AG04450 (cell line): Measurements from ENCODE around the gene PRSS53. TPM values are rescaled to one million over a fixed set of nuclear protein-coding genes. Genes with fewer than 3 reads are reported as not detected.

ENCODE experiments used
- CTCF ChIA-PET: fragments of 300-600, 350-600 bp; formaldehyde crosslinking; extraction: SDS; loops from one replicate; lab custom pipeline; 2022; ENCODE audit warnings: antibody characterized with exemption, inconsistent platforms; lab: Charles Lee
- POLR2A ChIA-PET: fragments of 350-600 bp; formaldehyde crosslinking; extraction: SDS; loops from one replicate; lab custom pipeline; 2021; ENCODE audit warnings: antibody characterized with exemption, inconsistent platforms; lab: Yijun Ruan, JAX
- DNase-seq: peaks from one replicate; pipeline ENCODE4 v3.0.0-alpha.2; 2011; ENCODE audit warnings: low read depth, low spot score
- H3K27ac ChIP-seq: one replicate; pipeline ENCODE4 v1.5.1; 2012; ENCODE audit warnings: low read depth, low read length, control low read depth
- H3K27me3 ChIP-seq: one replicate; pipeline ENCODE4 v1.6.0; 2012; ENCODE audit warnings: low read length; ENCODE audit not compliant: control insufficient read depth, insufficient read depth
- H3K4me3 ChIP-seq: 2 replicates; pipeline ENCODE4 v1.5.1; 2011; ENCODE audit warnings: mild to moderate bottlenecking, low read depth, low read length, control low read depth
- H3K9me3 ChIP-seq: 2 replicates; pipeline ENCODE4 v1.5.1; 2012; ENCODE audit warnings: low read length; ENCODE audit not compliant: control insufficient read depth, insufficient read depth
- polyA plus RNA-seq: library from polyadenylated mRNA; depleted of rRNA; stranded (reverse); fragments of >200 nt; gene quantifications from 2 replicates; pipeline ENCODE4 v1.2.3, GENCODE V29; 2011
- TF ChIP-seq, protein P1 (sequence below): IDR thresholded peaks from 2 replicates; pipeline ENCODE4 v1.5.1; 2011; ENCODE audit warnings: low read depth, low read length, control low read depth, inconsistent platforms

The PRSS53 gene
- polyA plus RNA-seq, 1 experiment = 0.79 TPM

DNA sequence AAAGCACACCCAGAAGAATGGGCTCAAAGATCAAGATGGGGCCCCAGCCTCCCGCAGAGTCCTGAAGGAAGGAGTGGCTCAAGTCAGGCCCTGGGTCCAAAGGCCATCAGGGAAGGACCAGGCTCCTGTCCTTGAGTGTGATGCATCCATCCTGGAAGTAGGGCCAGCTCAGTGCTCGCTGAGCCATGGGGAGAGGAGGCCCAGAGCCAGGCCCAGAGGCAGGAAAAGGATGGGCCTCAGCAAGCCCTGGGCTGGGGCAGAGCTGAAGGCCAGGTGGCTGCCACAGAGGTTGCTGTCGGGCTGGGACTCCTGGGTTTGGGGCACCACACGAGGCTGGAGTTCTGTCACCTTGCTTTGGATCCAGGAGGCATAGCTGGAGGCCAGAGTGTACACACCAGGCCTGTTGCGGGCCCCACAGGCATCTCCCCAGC lies 43.1 kb upstream of the PRSS53 start:
- DNase-seq = no peak
- CTCF ChIA-PET = no interaction called here
- Histone ChIP-seq H3K4me3 (no peak overlapping the region), H3K27ac (no peak overlapping the region), H3K9me3 (no peaks in the 10 kb centered on the region), H3K27me3 (peaks cover 2% of the 10 kb centered on the region)
- POLR2A ChIA-PET = interaction anchor here (1.3 to 1.7 kb wide), 2 partner anchors 10 to 15 kb away, joined by 3 read pairs; partner anchors contain the start of gene KAT8
- TF ChIP-seq, protein P1, sequence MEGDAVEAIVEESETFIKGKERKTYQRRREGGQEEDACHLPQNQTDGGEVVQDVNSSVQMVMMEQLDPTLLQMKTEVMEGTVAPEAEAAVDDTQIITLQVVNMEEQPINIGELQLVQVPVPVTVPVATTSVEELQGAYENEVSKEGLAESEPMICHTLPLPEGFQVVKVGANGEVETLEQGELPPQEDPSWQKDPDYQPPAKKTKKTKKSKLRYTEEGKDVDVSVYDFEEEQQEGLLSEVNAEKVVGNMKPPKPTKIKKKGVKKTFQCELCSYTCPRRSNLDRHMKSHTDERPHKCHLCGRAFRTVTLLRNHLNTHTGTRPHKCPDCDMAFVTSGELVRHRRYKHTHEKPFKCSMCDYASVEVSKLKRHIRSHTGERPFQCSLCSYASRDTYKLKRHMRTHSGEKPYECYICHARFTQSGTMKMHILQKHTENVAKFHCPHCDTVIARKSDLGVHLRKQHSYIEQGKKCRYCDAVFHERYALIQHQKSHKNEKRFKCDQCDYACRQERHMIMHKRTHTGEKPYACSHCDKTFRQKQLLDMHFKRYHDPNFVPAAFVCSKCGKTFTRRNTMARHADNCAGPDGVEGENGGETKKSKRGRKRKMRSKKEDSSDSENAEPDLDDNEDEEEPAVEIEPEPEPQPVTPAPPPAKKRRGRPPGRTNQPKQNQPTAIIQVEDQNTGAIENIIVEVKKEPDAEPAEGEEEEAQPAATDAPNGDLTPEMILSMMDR = no peak

DNA sequence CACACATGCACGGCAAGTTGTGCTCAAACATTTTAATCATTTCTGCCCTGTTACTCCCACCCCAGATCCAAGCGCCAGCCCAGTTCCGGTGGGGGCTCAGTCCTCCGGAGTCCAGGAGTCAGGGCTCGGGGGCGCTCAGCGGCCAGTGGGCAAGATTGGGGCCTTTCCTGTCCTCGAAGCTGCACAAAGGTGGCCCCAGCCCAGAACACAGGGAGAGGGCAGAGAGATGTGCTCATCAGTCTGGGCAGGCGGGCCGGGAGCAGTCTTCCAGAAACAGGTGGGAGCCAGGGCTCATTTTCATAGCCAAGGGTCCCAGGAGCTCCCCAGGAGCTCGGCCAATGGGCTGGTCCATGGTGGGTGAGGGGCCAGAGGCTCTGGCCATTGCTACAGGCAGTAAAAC lies 42.7 kb upstream of the PRSS53 start:
- ChIA-PET POLR2A (interaction anchor here (1.3 to 1.7 kb wide), 2 partner anchors 11 to 14 kb away, joined by 3 read pairs; partner anchors contain the start of gene KAT8), CTCF (no interaction called here)
- Histone ChIP-seq H3K4me3 (no peak overlapping the region), H3K9me3 (no peaks in the 10 kb centered on the region), H3K27me3 (peaks cover 2% of the 10 kb centered on the region), H3K27ac (no peak overlapping the region)
- TF ChIP-seq, protein P1 = no peak
- no peak for DNase-seq

DNA sequence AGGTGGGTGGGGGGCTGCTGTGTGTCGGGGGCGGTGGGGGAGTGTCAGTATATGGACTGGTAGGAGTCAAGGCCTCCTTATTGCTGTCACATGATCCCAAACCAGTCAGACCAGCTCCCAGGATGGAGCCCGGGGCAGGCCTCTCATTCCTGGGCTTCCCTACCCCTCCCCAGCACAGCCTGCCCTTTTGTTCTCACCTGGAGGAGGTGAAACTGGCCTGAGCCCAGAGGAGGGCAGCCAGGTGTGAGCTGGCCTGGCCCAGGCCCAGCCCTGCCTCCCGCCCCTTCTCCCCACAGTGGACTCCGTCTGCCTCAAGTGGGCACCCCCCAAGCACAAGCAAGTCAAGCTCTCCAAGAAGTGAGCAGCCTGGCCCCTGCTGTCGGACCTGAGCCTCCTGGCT lies 42.2 kb upstream of the PRSS53 start:
- Histone ChIP-seq H3K27me3 (peaks cover 2% of the 10 kb centered on the region), H3K27ac (no peak overlapping the region), H3K9me3 (no peaks in the 10 kb centered on the region), H3K4me3 (no peak overlapping the region)
- TF ChIP-seq, protein P1 = no peak
- no peak for DNase-seq
- CTCF ChIA-PET = interaction anchor here (1.3 kb wide), 1 partner anchor 12 kb away, joined by 4 read pairs; no protein-coding TSS in a partner anchor
- POLR2A ChIA-PET = no interaction called here

DNA sequence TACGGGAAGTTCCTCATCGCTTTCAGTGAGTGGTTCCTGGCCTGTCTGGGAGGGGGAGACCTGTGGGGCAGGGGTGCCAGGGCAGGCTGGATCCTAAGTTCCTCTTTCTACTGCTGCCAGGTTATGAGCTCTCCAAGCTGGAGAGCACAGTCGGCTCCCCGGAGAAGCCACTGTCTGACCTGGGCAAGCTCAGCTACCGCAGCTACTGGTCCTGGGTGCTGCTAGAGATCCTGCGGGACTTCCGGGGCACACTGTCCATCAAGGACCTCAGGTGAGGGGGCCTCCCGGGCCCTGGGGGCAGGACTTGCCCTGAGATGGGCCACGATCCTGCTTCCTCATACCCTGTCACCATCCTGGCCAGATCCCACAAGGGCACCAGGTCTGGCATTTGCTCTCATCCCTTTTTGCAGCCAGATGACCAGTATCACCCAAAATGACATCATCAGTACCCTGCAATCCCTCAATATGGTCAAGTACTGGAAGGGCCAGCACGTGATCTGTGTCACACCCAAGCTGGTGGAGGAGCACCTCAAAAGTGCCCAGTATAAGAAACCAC lies 41.7 kb upstream of the PRSS53 start:
- no peak for DNase-seq
- TF ChIP-seq, protein P1 = no peak
- POLR2A ChIA-PET = no interaction called here
- H3K9me3 ChIP-seq = no peaks in the 10 kb centered on the region
- H3K27ac ChIP-seq = no peak overlapping the region
- no peak overlapping the region for H3K4me3 ChIP-seq
- peaks cover 2% of the 10 kb centered on the region for H3K27me3 ChIP-seq
- CTCF ChIA-PET = interaction anchor here (1.3 kb wide), 1 partner anchor 12 kb away, joined by 4 read pairs; no protein-coding TSS in a partner anchor

DNA sequence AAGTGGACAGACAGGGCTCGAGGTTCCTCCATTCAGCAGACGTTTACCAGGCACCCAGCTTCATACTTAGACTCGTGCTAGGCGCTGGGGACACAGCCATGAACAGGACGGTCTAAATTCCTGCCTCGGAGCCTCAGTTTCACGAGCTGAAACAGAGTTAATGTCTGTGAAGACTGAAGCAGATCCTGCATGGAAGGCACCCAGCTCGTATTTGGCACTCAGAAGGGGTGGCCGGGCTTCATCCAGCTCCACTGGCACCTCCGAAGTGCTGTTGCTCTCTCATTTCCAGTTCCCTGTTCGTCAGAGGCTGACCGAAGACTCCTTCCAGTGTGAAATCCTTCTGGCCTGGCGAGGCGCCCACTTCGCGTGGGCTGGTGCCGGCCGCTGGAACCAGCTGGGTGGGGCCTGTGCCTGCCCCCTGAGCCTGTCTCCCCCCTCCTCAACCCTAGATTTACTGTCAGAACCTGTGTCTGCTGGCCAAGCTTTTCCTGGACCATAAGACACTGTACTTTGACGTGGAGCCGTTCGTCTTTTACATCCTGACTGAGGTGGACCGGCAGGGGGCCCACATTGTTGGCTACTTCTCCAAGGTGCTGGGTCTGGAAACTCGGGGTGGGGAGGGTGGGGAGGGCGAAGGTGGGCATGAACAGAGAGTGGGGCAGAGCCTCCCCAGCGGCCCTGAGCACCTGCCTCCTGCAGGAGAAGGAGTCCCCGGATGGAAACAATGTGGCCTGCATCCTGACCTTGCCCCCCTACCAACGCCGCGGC lies 41.0 kb upstream of the PRSS53 start:
- POLR2A ChIA-PET = interaction anchor here (0.7 kb wide), 1 partner anchor 13 kb away, joined by 3 read pairs; no protein-coding TSS in a partner anchor
- TF ChIP-seq, protein P1 = no peak
- Histone ChIP-seq H3K27ac (no peak overlapping the region), H3K27me3 (peaks cover under 1% of the 10 kb centered on the region), H3K4me3 (no peak overlapping the region), H3K9me3 (no peaks in the 10 kb centered on the region)
- CTCF ChIA-PET = interaction anchor here (1.3 kb wide), 1 partner anchor 13 kb away, joined by 4 read pairs; no protein-coding TSS in a partner anchor
- no peak for DNase-seq
